Cerebellar cortex (tissue), 1 donor: ENCODE results near the gene SPSB3.
A peak's percentile ranks its signal among the peaks of the same experiment; 100 is the strongest.

Experiments
- DNase-seq: peaks from one replicate; pipeline ENCODE4 v3.0.0-alpha.2; 2015; ENCODE audit warnings: low spot score

The SPSB3 gene

DNA sequence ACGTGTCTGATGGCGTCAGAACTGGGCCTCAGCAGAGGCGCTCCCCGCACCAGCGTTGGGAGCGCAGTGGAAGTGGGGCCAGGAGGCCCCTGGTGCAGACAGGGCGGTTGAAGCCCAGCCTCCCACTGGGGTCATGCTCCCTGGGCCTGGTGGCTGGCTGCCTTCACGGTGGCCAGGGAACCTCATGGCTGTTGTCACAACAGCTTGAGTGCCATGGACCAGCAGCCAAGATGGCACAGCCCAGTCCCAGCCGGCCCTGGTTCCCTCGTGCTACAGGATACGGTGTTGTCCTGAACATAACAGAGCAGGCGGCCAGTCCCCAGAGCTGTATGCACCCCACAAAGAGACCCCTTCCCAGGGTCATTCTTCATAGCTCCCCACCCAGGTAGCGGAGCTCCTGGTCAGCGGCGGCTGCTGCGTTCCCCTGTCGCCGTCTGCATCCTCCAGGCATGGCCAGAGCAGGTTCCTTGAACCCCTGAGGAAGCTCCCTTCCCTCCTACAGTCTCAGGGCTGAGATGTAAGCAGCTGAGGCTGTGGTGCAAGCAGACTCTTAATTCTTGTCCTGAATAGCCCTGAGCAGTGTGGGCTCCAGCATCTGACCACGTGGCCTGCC, 40.7 kb downstream of the SPSB3 start:
- DNase-seq: peak; percentile 7

DNA sequence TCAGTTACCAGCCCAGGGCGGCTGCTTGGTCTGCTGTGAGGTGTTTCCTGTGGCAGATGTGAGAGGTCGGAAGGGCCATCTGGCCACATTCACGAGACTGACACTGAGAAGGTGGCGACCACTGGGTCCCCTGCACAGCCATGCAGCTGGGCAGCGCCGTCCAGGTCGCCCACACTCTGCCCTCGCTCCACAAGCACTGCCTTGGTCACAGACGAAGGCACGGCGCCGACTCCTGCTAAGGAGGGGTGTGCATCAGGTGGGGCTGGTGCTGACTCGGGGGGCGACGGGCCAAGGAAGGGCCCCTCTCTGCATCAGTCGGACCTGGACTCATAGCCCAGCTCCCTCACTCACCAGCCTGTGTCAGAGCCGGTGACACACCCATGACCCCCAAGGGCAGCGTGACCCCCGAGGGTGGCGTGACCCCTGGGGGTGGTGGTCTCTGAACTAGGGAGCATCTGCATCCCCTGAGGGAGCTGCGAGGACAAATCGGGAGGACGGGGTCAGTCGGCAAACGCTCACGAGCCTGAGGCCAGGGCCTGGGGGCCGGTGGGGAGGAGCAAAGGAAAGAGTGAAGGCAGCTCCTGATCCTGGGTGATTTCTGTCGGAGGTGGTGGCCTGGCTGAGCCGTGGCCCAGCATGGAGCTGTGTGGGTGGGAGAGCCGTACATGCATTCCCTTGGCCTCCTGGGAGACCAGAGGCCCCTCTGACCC, 41.4 kb downstream of the SPSB3 start:
- no peak for DNase-seq

DNA sequence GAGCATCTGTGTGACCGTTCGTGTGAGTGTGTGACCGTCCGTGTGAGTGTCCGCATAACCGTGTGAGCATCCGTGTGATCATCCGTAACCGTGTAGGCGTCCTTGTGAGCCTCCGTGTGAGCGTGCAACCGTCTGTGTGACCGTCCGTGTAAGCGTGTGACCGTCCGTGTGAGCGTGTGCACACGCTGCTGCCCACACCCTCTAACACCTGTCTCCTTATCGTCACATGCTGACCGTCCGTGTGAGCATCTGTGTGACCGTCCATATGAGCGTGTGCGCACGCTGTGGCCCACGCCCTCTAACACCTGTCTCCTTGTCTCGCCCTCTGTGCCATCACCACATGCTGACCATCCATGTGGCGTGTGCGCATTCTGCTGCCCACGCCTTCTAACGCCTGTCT, 42.1 kb downstream of the SPSB3 start:
- no peak for DNase-seq

DNA sequence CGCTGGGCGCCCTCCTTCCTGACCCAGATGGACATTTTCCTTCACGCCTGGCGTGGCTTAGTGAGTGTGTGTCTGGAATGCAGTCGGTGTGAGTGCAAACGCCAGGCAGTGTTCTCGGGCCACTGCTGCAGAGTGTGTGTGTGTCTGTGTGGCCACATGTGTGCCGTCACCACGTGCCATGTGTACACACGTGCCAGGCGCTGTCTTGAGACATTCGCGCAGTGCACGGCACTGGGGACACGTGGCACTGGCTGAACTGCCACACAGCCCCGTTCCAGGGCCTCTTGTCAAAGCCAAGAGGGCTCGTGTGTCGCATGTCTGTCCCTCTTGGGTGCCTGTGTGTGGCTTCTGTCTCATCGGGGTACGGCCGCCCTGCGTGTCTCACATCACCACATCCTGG, 47.6 kb downstream of the SPSB3 start:
- DNase-seq: no peak

DNA sequence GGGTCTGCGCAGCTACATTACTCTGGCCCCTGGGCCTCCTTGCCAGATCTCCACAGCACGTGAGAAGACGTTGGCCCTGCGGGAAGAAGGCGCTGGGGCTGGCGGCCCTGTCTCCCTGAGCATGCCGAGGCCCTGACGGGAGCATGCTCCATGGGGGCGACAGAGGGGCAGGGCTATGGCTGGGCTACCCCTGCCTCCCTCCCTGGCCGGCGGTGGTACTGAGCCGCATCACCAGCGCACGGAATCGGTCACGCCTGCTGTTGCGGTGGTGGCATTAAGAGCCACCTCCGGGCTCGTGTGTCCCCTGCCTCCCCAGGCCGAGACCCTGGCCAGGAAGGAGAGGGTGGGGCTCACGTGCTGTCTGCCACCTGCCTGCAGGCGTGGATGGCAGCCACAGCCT, 48.2 kb downstream of the SPSB3 start:
- DNase-seq: no peak

DNA sequence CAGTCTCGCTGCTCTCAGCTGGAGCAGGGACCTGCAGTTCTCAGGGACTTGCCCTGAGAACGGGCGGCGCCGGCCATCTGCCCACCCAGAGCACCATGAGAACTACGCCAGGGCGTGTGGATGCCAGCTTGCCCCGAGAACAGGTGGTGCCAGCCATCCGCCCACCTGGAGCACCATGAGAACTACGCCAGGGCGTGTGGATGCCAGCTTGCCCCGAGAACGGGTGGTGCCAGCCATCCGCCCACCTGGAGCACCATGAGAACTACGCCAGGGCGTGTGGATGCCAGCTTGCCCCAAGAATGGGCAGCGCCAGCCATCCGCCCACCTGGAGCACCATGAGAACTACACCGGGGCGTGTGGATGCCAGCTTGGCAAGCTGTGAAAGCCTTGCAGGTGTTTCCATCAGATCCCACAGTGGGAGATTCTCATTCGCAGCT, 49.8 kb downstream of the SPSB3 start:
- peak; percentile 87 for DNase-seq

DNA sequence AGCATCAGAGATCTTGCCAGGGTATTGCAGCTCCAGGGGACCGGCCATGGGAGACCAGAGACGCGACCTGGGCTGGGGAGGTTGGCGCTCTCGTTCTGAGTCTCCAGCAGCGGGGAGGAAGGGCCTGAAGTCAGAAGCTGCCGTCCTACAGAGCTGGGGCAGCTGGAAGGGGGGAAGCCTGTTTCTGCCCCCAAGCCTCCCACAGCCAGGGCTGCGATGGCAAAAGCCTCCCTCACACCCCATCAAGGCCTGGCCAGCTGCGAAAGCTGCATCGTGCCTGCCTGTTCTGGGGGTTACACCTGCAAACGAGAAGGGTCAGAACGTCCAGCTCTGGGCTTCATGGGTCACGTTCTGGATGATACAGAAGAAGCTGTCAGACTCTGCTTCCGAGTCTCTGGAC, 50.3 kb downstream of the SPSB3 start:
- no peak for DNase-seq

DNA sequence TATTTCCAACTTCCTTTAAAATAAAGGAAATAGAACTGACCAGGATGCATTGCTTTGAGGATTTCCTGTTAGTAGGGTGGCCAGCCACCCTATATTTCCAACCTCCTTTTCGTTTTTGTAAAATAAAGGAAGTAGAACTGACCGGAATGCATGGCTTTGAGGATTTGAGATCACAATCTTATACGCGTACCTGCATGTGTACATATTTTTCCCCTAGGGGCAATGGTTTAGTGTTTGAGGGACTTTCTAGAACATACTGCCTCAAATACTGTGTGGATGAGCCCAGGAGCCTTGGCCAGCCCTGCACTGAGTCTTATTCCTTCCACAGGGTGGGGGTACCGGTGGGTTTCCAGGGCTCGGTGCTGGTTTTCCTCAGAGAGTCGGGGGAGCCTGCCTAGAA, 50.8 kb downstream of the SPSB3 start:
- no peak for DNase-seq

DNA sequence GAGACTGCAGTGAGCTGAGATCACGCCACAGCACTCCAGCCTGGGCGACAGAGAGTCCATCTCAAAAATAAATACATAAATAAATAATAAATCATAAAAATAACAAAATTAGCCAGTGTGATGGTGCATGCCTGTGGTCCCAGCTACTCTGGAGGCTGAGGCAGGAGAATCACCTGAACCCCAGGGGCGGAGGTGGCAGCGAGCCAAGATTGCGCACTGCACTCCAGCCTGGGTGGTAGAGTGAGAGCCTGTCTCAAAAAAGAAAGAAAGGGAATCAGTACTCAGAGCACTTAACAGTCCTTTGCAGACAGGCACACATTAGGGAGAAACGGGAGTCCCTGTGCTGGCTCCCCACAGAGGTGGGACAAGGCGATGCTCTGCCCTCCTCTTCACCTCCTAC, 51.3 kb downstream of the SPSB3 start:
- no peak for DNase-seq

DNA sequence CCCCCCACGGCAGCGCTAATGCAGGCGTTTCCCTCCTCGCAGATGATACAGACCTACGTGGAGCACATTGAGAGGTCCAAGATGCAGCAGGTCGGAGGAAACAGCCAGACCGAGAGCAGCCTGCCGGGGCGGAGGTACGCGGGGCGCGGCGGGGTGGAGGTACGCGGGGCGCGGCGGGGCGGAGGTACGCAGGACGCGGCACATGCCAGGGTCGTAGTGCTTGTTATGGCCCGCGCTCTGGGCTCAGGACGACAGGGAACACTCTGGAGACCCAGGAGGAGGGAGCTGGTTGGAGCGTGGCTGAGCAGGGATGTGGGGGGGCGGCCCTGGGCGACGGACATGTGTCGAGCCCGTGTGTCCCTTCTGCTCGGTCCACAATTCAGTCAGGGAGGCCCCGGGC, 52.9 kb downstream of the SPSB3 start:
- no peak for DNase-seq

DNA sequence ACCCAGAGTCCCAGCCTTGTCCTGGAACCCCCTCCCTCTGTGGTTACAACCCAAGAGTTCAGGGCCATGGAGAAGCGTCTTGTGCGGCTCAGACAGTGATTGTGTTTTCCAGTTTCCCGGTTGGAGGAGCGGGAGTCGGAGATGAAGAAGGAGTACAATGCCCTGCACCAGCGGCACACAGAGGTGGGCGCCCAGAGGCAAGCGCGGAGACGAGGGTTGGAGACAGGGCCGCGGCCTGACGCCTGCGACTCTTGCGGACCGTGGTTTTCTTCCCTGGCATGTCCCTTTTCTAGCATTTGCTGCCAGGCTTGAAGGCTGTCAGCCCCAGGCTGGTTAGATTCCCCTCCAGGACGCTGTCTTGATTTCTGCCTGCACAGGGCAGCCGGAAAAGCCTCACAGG, 53.3 kb downstream of the SPSB3 start:
- no peak for DNase-seq

DNA sequence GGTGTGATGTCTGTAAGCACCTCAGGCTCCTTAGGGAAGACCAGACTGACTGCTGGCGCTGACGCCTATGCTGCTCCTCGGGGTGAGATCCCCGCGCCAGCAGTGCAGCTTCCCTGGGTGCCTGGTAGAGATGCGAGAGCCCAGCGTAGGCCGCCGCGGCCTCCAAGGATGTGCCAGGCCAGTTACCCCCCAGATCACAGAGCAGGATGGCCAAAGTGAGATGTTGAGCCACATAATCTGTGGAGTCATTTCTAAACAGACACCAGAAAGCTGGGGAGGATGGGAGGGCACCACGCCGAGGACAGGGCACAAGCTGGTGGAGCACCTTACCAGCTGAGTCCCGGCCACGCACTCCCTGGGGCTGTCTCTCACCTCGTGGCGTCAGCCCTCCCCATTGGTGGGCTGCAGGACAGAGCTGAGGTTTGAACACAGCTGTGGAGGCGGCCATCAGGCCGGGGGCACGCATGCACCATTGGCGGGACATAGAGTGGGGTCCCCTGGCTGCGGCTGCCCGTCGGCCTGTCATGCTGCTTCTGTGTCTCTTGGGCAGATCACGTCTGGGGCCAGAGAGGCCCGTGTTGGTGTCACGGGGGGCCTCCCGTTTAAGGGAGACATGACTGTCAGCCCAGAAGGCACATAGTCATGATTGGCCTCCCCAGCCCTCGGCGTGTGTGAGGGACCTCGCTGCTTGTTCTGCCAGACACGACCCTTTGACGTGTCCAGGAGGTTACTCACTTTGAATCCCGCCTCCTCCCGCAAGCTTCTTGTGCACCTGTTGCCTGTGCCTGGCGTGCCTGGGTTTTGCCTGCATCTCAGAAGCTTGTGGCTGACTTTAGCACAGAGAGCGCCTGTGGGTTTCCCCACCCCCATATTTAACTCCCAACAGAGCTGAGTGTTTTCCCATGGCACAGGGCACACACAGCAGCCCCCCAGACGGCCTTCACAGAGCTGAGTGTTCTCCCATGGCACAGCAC, 54.4 kb downstream of the SPSB3 start:
- no peak for DNase-seq
